OCI-M1 (cell line): ENCODE results near the gene ASB8.
A peak's percentile ranks its signal among the peaks of the same experiment; 100 is the strongest.
"Not testable (repeated sequence)": the region's sequence is repeated elsewhere in the genome, so short reads cannot be mapped to it uniquely, and the experiment has no call there.

Experiments
- DNase-seq: peaks from one replicate; lab custom pipeline; 2025; lab: John Stamatoyannopoulos, UW

ASB8 gene

DNA sequence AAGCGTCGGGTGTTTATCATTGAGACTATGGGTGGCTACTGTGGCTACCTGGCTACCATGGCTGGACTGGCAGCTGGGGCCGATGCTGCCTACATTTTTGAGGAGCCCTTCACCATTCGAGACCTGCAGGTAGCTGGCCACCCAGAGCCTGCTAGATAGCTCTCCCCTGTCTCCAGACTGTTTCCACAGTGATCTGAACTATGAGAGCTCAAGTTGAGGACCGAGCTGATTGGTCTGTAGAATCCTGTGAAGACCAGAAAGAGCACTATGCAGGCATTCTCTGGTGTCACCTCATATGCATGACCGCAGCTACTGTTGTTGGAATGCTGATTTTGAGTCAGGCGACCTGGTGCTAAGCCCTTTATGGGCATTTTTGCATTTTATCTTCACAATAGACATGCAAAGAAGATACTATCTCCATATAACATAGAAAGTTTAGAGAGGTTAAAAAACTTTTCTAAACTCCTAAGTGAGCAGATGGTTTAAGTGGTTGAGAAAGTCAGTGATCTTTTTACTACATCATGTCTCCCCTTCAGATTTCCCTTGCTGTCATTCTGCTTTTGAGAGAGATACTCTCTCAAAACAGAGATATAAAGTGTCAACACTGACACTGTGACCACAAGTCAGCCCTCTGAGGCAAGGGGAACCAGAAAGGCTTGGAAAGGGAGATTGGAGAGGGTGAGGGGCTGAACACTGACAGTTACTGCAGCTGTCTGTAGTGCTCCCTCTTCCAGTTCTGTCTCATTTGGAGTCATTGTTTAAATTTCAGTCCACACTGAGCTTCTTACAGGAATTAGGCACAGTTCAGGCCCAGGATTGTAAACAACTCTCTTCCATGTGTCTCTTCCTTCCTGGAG lies 14.3 kb downstream of the ASB8 start:
- DNase-seq = peak; percentile 19

DNA sequence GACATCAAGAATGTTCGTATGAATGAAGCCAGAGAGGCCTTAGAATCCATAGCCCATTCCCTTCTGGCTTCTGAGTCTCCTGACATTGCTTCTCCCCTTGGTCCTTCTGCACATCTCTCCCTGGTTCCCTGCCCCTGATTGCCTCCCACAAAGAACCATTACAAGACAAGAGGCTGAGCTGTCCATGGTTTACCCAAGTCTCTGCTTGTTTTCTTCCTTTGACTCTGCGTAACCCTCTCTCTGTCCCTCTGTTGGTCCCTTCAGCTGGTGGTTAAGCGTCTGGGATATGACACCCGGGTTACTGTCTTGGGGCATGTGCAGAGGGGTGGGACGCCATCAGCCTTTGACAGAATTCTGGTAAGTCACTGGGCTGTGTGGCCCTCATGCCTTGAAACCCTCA lies 22.3 kb downstream of the ASB8 start:
- no peak for DNase-seq

GRCh38 chr12:48132826-48133225 lies 24.5 kb downstream of the ASB8 start:
- DNase-seq = no peak

DNA sequence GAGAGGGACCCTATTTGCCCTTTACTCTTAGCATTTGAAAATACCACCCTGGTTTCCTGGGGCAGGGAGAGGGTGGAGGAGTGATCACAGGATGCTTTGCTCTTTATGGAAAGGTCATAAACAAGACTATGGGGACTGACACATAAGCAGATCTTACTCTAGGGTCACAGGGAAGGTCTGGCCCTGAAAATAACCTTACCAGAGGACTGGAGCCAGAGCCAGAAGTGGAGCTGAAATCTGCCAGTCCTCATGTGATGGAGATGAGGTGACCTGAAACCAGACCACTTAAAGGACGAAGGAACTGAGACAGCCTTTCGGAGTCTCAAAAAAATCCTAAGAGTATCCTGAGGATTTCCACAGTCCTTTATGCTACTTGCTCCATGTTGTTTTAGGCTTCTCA lies 25.8 kb downstream of the ASB8 start:
- no peak for DNase-seq

- no peak for DNase-seq
Measured at GRCh38 chr12:48129376-48129775, 27.9 kb downstream of the ASB8 start.

DNA sequence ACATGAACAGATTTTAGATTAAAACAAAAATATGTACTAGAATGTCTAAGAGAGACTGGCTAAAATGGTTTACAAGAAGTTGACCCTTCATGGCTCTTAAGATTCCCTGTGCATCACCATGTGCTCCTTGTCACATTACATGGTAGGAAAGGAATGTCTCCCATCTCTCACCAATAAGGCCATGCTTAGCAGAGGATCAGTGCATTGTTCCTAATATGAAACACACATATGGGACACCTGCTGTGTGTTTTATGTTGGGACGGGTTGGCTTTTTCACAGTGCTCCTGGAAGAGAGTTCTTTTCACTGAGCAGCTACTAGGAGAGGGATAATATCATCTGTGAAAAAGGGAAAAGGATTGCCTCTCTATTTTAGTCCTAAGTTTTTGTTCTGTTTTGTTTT lies 28.5 kb downstream of the ASB8 start:
- DNase-seq = no peak

DNA sequence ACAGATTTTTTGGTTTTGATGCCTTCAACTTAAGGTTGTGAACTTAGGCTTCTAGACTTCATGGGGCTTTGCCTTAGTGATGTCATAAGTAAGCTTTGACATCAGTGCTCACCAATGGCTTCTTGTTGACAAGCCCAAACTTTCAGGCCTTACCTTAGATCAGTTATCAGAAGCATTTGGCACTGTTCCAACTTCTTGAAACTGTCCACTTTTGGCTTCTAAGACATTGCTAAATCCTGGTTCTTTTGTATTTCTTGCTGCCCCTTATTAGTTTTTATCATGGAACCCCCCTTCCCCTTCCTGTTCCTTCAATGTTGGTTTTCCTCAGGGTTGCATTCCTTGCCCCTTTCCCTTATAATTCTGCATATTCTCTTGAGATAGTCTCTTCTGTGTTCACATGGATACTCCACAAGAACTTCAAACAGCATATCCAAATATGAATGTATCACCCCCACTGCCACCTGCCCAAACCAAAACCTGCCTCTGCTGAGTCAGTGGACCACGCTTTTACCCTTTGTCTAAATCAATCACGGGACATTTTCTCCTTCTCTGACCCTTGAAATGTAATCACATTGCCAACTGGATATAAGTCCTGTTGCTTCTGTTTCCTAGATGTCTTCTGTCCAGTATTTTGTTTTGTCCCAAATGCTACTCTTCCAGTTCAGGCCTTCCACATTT lies 30.2 kb downstream of the ASB8 start:
- DNase-seq = no peak

DNA sequence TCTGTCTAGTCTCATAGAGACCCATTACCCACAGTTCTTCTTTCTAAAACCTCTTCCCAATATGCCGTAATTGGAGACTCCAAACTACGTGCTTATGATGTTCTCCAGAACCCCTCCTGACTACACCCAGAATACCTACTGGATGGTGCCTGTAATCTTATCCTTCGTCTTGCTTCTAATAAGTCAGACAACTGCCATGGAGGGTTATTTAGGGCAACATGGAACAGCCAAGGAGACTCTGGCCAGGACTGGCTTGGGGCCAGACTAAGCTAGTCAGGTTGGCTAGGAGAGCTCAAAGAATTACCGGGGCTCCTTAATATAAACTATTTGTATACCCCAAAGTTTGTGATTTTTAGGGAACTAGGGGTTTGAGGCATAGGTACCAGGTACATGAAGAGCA lies 31.3 kb downstream of the ASB8 start:
- DNase-seq = no peak

- not testable (repeated sequence) for DNase-seq
Measured at GRCh38 chr12:48125542-48125941, 31.8 kb downstream of the ASB8 start.

DNA sequence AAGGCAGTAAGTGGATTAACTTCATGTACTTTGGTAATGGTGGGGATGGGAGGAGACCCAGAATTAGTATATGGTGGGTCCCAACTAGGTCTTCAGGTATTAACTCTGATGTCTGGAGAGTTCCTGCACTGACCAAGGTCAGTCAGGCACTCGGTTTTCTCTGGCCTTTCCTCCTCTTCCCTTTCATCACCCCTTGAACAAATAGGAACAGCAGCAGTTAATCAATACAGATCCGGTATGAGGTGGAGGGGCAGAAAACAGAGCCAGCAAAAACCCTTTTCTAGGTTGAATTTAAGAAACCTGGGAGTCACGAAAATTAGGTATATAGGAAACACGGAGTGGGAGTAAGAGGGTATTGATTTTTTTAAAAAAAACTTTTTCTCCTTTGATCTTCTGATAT lies 34.1 kb downstream of the ASB8 start:
- no peak for DNase-seq

- DNase-seq = peak; percentile 21
Measured at GRCh38 chr12:48122065-48122834, 35.1 kb downstream of the ASB8 start.

DNA sequence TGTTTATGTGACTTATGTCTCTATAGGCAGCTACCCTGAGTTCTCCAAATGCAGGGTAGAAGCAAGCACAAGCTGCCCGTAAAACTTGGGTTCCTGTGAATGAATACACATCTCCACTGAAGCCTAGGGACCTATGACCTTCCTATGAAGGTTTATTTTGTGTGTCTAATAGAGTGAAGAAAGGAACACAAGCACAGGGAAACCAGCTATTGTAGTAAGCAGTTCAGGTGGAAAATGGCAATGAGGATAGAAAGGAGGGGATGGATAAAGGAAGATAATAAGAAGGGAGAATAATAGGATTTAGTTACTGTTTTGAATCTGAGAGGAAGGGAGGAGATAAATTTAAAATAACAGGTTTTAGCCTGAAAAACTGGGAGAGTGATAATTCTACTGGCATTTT lies 35.8 kb downstream of the ASB8 start:
- DNase-seq = no peak

- no peak for DNase-seq
Measured at GRCh38 chr12:48119834-48120195, 37.5 kb downstream of the ASB8 start.

DNA sequence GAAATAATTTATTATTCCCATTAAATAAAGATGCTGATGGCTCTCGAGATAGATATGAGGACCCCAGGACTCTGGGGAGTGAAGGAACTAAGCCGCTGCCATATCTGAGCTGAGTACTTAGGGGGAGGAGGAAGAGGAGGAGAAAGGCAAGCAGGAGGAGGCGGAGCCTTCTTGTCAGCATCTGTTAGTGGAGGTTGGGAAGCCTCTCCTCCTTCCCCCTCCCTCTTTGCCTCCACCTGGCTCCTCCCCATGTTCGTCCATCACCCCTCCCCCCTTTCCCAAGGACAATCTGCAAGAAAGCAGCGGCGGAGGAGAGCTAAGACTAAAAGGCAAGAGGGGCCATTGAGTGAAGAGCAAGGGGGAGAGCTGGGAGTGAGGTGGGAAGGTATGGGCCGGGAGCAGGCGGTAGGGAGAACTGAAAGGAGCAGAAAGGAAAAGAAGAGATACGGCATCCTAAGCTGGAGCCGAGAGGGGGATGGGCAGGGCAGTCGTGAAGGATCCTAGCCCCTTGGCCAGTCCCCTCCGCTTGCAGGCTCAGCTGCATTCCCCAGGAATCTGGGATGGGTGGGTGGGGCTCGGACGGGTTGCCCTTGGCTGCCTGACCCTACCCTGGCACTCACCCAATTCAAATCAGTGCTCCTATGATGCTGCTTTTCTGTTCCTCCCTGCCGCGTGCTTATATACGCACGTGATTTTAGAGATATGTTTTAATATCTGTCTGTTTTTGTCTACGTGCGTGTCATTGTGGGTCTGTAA lies 38.1 kb downstream of the ASB8 start, which contains the start of gene PFKM:
PFKM (plus strand) TSS at position 287 of the 756 bp plus-strand sequence. CDS start 3,411 bp downstream, outside the sequence.
- DNase-seq = peak; percentile 93

DNA sequence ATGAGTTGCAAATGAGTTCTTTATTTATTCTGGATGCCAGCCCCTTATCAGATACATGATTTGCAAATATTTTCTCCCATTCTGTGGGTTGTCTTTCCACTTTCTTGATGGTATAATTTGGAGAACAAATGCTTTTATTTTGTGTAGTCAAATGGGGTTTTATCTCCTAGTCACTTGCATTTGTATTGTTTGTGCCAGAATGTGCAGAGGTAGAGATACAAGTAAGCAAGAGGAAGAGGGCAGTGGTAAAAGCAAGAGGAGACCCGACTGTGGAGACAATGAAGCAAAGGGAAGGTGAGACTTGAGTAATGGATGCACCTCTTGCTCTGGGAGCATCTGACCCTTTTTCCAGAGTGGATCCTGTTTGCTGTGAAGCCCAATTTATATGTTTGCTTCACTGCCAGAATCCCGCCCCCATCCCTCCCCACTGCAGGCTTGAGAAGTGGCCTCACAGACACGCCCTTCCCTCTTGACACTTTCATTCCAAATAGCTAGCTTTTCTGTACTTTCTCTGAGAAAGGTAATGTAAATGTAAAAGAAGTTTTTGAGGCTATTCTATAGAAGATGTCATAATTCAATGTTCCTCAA lies 38.9 kb downstream of the ASB8 start:
- DNase-seq = peak; percentile 65

DNA sequence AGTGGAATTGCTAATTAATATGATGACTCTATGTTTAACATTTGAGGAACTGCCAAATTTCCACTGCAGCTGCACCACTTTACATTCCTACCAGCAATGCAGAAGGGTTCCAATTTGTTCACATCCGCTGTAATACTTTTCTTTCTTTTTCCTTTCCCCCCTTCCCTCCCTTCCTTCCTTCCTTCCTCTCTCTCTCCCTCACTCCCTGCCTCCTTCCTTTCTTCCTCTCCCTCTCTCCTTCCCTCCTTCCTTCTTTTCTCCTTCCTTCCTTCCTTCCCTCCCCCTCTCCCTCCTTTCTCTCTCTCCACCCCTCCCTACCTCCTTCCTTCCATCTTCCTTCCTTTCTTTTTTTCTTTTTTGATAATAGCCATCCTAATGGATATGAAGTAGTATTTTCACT lies 41.4 kb downstream of the ASB8 start:
- no peak for DNase-seq

DNA sequence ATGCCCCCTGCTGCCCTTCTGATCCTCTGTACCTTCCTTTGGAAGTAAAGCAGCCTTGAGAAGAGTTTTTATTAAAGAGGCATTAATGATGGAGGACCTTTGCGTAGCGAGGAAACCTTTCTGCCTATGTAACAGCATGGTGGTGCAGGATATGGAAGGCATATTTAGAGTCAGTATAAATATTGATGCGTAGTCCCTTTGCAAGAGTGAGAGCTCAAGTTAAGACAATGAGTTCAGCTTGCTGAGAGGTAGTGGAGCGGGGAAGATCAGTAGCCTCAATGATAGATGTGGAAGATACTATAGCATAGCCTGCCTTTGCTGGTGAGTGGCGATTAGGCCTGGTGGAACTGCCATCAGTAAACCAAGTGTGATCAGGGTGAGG lies 46.0 kb downstream of the ASB8 start:
- DNase-seq = not testable (repeated sequence)

- DNase-seq = no peak
Measured at GRCh38 chr12:48110691-48111311, 46.5 kb downstream of the ASB8 start.

- DNase-seq = no peak
Measured at GRCh38 chr12:48109424-48109823, 47.9 kb downstream of the ASB8 start.

- DNase-seq = no peak
Measured at GRCh38 chr12:48106681-48107613, 50.4 kb downstream of the ASB8 start.
